Measurements from ENCODE around the gene AHSP. TPM values are rescaled to one million over a fixed set of nuclear protein-coding genes. Genes with fewer than 3 reads are reported as not detected.

Gene AHSP
- not detected in 2 replicates for total RNA-seq

GRCh38 chr16:31527734-31528274 is at the start of gene AHSP:
TSS of gene AHSP (plus strand) at chr16:31527900. CDS start at chr16:31528140, 240 bp downstream.

GRCh38 chr16:31483081-31483480 is 44.6 kb upstream of the AHSP start, which contains the start of gene SLC5A2:
TSS of gene SLC5A2 (plus strand) at chr16:31483123. CDS start at chr16:31483137, 14 bp downstream.

GRCh38 chr16:31507929-31508705 is 19.6 kb upstream of the AHSP start, which contains the start of gene RUSF1:
TSS of gene RUSF1 (minus strand) at chr16:31508391. CDS start at chr16:31508373, 18 bp downstream.

Other genes starting within 250 kb of the AHSP start
- gene ITGAX, start 172.7 kb upstream of the AHSP start, total RNA-seq: 0.16 and 0.31 TPM in 2 replicates
- gene ITGAD, start 134.6 kb upstream of the AHSP start, total RNA-seq: not detected in 2 replicates
- gene COX6A2, start 99.5 kb upstream of the AHSP start, total RNA-seq: not detected in 2 replicates
- under 0.01 and 0.06 TPM in 2 replicates for gene ZNF843, start 85.1 kb upstream of the AHSP start, total RNA-seq
- gene ARMC5, start 68.4 kb upstream of the AHSP start, total RNA-seq: 11.8 and 14.4 TPM in 2 replicates
- gene TGFB1I1, start 55.7 kb upstream of the AHSP start, total RNA-seq: 18.6 and 21.7 TPM in 2 replicates
- 0.06 TPM in 1 of 2 replicates, not detected in the other for gene SLC5A2, start 44.8 kb upstream of the AHSP start, total RNA-seq
- gene RUSF1, start 19.5 kb upstream of the AHSP start, total RNA-seq: 17.6 and 54.4 TPM in 2 replicates

Measured in bladder microvascular endothelial cell (primary cell).